Measurements from ENCODE around the gene CCDC57.

The CCDC57 gene

DNA sequence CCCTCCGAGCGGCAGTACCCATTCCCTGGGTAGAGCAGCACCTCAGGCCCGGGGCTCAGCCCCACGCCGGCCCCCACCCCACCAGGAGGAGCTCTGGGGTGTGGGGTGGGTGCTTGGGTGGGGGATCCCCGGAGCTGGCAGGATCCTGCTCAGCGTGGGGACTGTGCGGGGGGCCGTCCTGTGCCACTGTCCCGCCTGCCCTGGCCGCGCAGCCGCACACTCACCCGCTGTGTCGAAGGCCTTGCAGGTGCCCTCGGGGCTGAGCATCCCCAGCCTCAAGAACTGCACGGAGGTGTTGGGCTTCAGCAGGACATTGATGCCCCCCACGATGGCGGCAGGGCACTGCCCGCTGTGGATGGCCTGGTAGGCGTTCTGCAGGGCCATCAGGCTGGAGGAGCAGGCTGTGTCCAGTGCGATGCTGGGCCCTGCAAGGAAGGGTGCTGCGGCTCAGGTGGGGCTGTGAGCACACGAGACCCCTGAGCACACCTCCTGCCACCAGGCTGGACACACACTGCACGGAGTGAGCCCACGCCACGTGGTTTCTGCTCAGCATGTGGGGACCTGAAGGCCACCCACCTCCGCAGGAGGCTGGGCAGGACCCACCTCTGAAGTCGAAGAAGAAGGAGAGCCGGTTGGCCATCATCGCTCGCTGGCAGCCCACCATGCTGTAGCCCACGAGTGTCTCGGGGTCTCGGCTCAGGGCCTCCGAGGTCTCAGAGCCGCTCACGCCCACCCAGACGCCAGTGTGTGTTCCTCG, 119.5 kb downstream of the CCDC57 start:
- no peaks in the 10 kb centered on the region for H3K9me3 ChIP-seq (ENCODE audit: control insufficient read depth, low read length)
- H3K4me1 ChIP-seq (ENCODE audit: control insufficient read depth, insufficient read depth, low read length, poor library complexity, severe bottlenecking) = peaks cover 10% of the 10 kb centered on the region
- H3K4me3 ChIP-seq (ENCODE audit: extremely low read depth, insufficient read depth, low read length, poor library complexity, severe bottlenecking) = no peak overlapping the region
- 97 to 99% methylated on average over 37 to 38 of the region's 40 CpGs for WGBS, 2 experiments (ENCODE audit: insufficient coverage in 2 of 2)
- H3K27ac ChIP-seq (ENCODE audit: low read depth, low read length, severe bottlenecking) = no peak overlapping the region
- H3K36me3 ChIP-seq (ENCODE audit: control insufficient read depth, insufficient read depth, low read length) = peaks cover 84% of the 10 kb centered on the region

DNA sequence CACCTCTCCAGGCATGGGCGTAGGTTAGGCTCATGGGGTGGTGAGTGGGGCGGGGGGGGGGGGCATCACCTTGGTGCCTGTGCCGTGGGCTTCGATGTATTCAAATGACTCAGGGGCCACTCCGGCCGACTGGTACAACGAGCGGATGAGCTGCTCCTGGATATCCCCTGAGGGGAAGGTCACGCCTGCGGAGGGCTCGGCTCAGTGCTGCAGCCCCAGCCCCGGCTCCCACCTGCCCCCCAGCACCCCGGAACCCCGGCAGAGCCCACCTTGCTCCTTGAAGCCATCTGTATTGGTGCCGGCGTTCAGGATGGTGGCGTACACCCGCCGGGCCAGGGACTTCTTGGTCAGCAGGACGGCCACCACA, 120.0 kb downstream of the CCDC57 start:
- Histone ChIP-seq H3K4me1 (ENCODE audit: control insufficient read depth, insufficient read depth, low read length, poor library complexity, severe bottlenecking) (peaks cover 10% of the 10 kb centered on the region), H3K9me3 (ENCODE audit: control insufficient read depth, low read length) (no peaks in the 10 kb centered on the region), H3K27ac (ENCODE audit: low read depth, low read length, severe bottlenecking) (no peak overlapping the region), H3K36me3 (ENCODE audit: control insufficient read depth, insufficient read depth, low read length) (peaks cover 89% of the 10 kb centered on the region), H3K4me3 (ENCODE audit: extremely low read depth, insufficient read depth, low read length, poor library complexity, severe bottlenecking) (no peak overlapping the region)
- WGBS, 2 experiments (ENCODE audit: insufficient coverage in 2 of 2) = 93 to 98% methylated on average over 14 to 17 of the region's 20 CpGs

DNA sequence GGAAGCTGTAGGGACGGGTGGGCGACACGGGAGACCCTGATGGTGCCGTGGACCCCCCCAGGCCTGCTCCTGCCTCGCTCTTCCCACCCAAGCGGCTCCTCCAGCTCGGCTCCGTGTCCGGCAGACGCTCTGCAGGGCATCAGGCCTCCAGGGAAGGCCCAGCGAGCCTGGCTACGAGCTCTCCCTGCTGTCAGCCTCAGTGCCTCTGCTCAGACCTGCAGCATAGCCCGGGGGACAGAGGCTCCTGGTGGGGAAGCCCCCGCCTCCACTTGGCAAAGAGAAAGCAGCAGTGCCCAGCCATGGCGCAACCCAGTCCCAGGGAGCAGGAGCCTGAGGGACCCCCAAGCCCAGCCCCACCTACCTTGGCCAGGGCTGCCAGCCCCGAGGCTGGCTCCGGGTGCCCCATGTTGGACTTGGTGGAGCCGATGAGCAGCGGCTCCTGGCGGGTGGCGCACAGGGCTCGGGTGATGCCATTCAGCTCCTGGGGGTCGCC, 120.5 kb downstream of the CCDC57 start:
- no peaks in the 10 kb centered on the region for H3K9me3 ChIP-seq (ENCODE audit: control insufficient read depth, low read length)
- no peak overlapping the region for H3K27ac ChIP-seq (ENCODE audit: low read depth, low read length, severe bottlenecking)
- WGBS, 2 experiments (ENCODE audit: insufficient coverage in 2 of 2) = 95 to 97% methylated on average over 15 to 20 of the region's 23 CpGs
- H3K4me3 ChIP-seq (ENCODE audit: extremely low read depth, insufficient read depth, low read length, poor library complexity, severe bottlenecking) = no peak overlapping the region
- H3K4me1 ChIP-seq (ENCODE audit: control insufficient read depth, insufficient read depth, low read length, poor library complexity, severe bottlenecking) = peaks cover 10% of the 10 kb centered on the region
- peaks cover 94% of the 10 kb centered on the region for H3K36me3 ChIP-seq (ENCODE audit: control insufficient read depth, insufficient read depth, low read length)

DNA sequence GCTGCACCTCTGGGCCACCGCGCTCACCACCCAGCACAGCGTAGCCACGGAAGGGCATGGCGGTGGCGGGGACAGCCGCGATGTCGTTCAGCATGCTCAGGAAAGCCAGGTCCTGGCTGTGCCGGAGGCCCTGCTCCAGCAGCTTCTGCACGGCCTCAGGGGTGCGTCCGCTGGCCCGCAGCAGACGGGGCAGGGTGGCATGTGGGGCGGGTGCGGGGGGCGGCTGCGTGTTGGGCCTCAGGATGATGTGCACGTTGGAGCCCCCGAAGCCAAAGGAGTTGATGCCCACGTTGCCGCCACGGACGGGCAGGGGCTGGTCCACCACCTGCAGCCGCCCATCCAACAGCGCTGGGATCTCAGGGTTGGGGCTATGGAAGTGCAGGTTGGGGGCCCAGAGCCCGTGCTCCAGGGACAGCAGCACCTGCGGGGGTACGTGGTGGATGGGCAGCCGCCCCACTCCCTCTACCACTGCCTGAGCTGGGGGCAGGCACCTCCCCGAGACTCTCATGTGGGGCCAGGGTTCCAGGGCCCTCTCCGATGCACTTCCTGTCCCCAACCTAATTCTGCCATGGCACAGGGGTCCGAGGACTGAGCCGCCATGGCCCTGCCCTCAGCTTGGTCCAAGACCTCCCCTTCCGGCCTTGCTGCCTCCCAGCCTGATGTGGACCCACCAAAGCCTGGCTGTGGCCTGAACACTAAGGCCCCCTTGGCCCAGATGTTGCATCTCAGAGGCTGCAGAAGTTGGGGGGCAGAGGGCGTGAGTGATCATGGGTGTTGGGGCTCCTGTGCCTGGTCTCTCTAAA, 121.2 kb downstream of the CCDC57 start:
- H3K4me1 ChIP-seq (ENCODE audit: control insufficient read depth, insufficient read depth, low read length, poor library complexity, severe bottlenecking) = peaks cover 10% of the 10 kb centered on the region
- H3K9me3 ChIP-seq (ENCODE audit: control insufficient read depth, low read length) = no peaks in the 10 kb centered on the region
- H3K27ac ChIP-seq (ENCODE audit: low read depth, low read length, severe bottlenecking) = no peak overlapping the region
- WGBS, 2 experiments (ENCODE audit: insufficient coverage in 2 of 2) = 98% methylated on average over 35 to 37 of the region's 37 CpGs
- H3K4me3 ChIP-seq (ENCODE audit: extremely low read depth, insufficient read depth, low read length, poor library complexity, severe bottlenecking) = no peak overlapping the region
- peaks cover 94% of the 10 kb centered on the region for H3K36me3 ChIP-seq (ENCODE audit: control insufficient read depth, insufficient read depth, low read length)

DNA sequence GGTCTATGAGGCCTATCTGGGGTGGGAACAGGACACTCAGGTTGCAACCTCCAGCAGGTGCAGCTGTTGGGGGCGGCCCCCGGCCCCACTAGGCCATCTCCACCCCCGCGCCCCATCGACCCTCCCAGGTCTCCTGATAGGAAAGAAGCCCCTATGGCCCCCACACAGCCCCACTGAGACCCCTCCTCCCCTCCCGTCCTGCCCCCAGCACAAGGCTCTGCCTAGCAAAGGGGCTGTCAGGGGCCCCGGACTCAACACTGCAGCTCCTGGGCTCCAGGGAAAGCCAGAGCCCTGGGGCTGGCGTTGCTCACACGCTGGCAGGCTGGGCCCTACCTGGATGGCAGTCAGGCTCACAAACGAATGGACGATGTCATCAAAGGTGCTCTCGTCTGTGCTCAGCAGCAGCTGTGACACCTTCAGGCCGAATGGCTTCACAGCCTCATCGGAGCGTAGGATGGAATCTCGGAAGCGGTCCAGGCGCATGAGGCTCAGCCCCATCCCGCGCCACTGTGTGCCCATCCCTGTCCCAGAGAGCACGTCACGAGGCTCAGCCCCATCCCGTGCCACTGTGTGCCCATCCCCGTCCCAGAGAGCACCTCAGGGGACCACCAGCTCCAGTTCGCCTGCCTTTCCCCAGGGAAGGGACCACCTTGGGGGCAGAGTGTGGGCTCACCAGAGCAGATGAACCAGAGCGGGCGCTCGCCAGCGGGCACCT, 121.9 kb downstream of the CCDC57 start:
- Histone ChIP-seq H3K4me3 (ENCODE audit: extremely low read depth, insufficient read depth, low read length, poor library complexity, severe bottlenecking) (no peak overlapping the region), H3K36me3 (ENCODE audit: control insufficient read depth, insufficient read depth, low read length) (peaks cover 94% of the 10 kb centered on the region)
- 95 to 96% methylated on average over 24 to 28 of the region's 29 CpGs for WGBS, 2 experiments (ENCODE audit: insufficient coverage in 2 of 2)

DNA sequence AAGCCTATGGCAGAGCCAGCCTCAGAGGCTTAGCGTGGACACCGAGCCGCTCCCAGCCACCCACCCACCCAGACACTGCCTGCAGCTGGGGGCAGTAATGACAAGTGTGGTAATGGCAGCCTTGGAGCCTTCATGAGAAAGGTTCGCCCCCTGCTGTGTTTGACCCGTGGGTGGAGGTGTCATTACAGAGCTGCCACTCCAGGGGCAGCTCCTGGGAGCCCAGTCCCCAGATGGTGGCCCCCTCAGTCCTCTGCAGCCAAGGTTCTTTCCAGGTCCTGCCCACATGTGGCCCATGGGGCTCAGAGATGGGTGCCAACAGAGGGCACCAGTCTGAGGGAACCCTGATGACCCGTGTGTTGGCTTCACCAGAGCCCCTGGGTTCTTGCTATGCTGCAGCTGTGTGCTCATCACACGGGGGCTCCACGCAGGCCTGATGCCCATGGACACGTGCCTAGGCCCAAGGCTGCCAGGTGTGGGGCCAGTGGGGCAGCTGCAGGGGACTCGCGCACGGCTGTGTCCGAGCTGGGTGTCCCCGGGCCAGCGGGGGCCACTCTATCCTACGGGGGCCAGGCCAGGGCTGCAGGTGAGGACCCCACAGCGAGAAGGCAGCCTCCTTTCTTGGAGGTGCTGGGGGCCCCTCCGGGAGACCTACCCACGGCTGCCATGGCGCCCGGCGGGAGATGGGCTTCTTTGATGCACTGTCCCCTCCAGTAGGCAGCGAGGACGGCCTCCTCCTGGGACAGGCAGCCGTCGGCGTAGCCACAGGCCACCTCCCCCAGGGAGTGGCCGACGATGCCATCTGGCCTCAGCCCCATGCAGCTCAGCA, 122.7 kb downstream of the CCDC57 start:
- 94 to 95% methylated on average over 23 to 28 of the region's 29 CpGs for whole genome bisulfite sequencing, 2 experiments (ENCODE audit: insufficient coverage in 2 of 2)
- Histone ChIP-seq H3K4me1 (ENCODE audit: control insufficient read depth, insufficient read depth, low read length, poor library complexity, severe bottlenecking) (peaks cover under 1% of the 10 kb centered on the region), H3K4me3 (ENCODE audit: extremely low read depth, insufficient read depth, low read length, poor library complexity, severe bottlenecking) (no peak overlapping the region), H3K36me3 (ENCODE audit: control insufficient read depth, insufficient read depth, low read length) (peaks cover 94% of the 10 kb centered on the region), H3K27ac (ENCODE audit: low read depth, low read length, severe bottlenecking) (no peak overlapping the region), H3K9me3 (ENCODE audit: control insufficient read depth, low read length) (no peaks in the 10 kb centered on the region)

More for the DNA sequence above, 121.9 kb downstream of the CCDC57 start:
- Histone ChIP-seq H3K4me1 (ENCODE audit: control insufficient read depth, insufficient read depth, low read length, poor library complexity, severe bottlenecking) (peaks cover 9% of the 10 kb centered on the region), H3K27ac (ENCODE audit: low read depth, low read length, severe bottlenecking) (no peak overlapping the region), H3K9me3 (ENCODE audit: control insufficient read depth, low read length) (no peaks in the 10 kb centered on the region)

DNA sequence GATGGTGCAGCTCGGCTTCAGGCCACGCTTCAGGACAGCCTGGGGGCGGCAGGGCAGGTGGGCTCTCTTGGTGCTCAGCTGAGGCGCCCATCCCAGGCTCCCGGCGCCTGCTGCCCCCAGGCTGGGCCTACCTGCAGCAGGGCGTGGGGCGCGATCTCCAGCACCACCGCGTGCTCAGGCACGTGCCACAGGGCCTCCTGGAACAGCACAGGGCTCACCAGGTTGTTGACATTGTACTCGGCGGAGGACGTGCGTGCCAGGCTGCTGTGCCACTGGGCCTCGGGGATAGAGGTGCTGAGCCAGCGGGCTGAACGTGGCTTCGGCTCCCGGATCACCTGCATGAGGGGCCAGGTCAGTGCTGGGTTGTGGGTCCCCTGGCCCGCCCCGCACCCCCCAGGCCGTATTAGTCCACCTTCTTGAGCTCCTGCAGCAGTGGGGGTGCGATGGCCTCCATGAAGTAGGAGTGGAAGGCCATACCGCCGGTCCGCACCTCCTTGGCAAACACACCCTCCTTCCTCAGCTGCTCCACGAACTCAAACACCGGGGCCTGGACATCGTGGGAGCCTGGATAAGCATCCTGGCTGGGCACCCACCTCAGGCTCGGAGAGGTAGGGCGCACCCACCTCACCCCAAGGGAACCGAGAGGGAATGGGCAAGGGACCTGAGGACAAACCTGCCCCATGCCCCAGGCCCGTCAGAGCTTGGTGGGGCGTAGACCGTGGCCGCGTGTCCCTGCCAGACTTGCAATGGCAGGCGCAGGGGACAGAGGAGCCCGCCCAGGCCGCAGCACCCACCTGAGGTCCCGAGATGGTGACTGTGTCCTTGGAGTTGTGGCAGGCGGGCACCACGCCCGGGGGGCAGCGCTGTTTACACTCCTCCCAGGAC, 123.6 kb downstream of the CCDC57 start:
- H3K4me1 ChIP-seq (ENCODE audit: control insufficient read depth, insufficient read depth, low read length, poor library complexity, severe bottlenecking) = no peaks in the 10 kb centered on the region
- peaks cover 98% of the 10 kb centered on the region for H3K36me3 ChIP-seq (ENCODE audit: control insufficient read depth, insufficient read depth, low read length)
- H3K27ac ChIP-seq (ENCODE audit: low read depth, low read length, severe bottlenecking) = no peak overlapping the region
- H3K4me3 ChIP-seq (ENCODE audit: extremely low read depth, insufficient read depth, low read length, poor library complexity, severe bottlenecking) = no peak overlapping the region
- WGBS, 2 experiments (ENCODE audit: insufficient coverage in 2 of 2) = 96 to 98% methylated on average over 39 to 41 of the region's 47 CpGs
- H3K9me3 ChIP-seq (ENCODE audit: control insufficient read depth, low read length) = no peaks in the 10 kb centered on the region

DNA sequence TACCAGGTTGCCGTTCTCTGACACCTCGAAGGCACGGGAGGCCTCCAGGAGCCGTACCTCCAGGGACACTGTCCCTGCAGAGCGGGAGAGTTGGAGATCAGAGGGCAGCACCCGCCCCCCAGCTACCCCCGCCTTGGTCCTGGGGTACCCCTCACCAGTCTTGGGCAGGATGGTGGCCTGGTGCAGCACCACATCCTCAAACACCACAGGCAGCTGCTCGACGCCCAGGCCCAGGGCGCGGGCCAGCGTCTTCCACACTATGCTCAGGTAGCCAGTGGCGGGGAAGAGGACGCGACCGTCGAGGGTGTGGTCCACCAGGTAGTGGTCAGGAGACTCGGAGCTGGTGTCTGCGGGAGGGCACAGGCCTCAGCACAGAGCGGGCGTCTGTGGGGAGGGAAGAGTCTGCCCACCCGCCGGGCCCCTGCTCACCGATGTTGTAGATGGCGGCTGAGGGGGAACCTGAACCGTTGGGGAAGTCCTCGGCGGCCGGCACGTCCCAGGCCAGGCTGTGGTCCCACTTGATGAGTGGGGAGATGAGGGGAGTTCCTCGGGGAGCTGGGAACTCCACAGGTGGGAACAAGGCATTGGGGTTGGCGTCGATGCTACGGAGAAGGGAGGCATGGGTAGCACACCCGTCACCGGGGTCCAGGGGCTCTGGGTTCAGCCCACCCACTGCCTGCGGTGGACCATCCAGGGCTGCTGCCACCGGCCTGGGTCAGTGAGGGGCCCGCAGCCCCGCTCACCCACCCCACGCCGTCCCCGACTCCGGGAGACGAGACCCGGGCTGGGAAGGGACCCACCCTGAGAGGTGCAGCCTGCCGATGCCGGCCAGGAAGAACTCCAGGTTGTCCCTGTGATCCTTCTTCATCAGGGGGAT, 124.4 kb downstream of the CCDC57 start:
- Histone ChIP-seq H3K9me3 (ENCODE audit: control insufficient read depth, low read length) (no peaks in the 10 kb centered on the region), H3K4me1 (ENCODE audit: control insufficient read depth, insufficient read depth, low read length, poor library complexity, severe bottlenecking) (no peaks in the 10 kb centered on the region), H3K4me3 (ENCODE audit: extremely low read depth, insufficient read depth, low read length, poor library complexity, severe bottlenecking) (no peak overlapping the region), H3K36me3 (ENCODE audit: control insufficient read depth, insufficient read depth, low read length) (peaks cover 100% of the 10 kb centered on the region), H3K27ac (ENCODE audit: low read depth, low read length, severe bottlenecking) (no peak overlapping the region)
- WGBS, 2 experiments (ENCODE audit: insufficient coverage in 2 of 2) = 95 to 98% methylated on average over 34 to 40 of the region's 48 CpGs
